Measurements from ENCODE around the gene TRIOBP.
"Not testable (repeated sequence)": the region's sequence is repeated elsewhere in the genome, so short reads cannot be mapped to it uniquely, and the experiment has no call there.

TRIOBP gene

GRCh38 chr22:37690901-37691504 lies 5.8 kb upstream of the TRIOBP start:
- peak; percentile 74 for DNase-seq

GRCh38 chr22:37692627-37693285 lies 4.1 kb upstream of the TRIOBP start:
- no peak for DNase-seq

GRCh38 chr22:37694131-37694530 lies 2.7 kb upstream of the TRIOBP start:
- not testable (repeated sequence) for DNase-seq

GRCh38 chr22:37696260-37696656 lies 590 bp upstream of the TRIOBP start:
- not testable (repeated sequence) for DNase-seq

GRCh38 chr22:37697538-37697835 lies 639 bp downstream of the TRIOBP start:
- DNase-seq = no peak

GRCh38 chr22:37701141-37701786 lies 4.4 kb downstream of the TRIOBP start:
- DNase-seq = peak; percentile 58

GRCh38 chr22:37703906-37704305 lies 7.1 kb downstream of the TRIOBP start:
- DNase-seq = peak; percentile 30

- DNase-seq = no peak
Measured at GRCh38 chr22:37704645-37705044, 7.8 kb downstream of the TRIOBP start.

GRCh38 chr22:37705205-37705604 lies 8.4 kb downstream of the TRIOBP start:
- DNase-seq = no peak

- DNase-seq = no peak
Measured at GRCh38 chr22:37708580-37709444, 12.0 kb downstream of the TRIOBP start.

GRCh38 chr22:37709445-37709765 lies 12.6 kb downstream of the TRIOBP start:
- no peak for DNase-seq

- no peak for DNase-seq
Measured at GRCh38 chr22:37710675-37711074, 13.8 kb downstream of the TRIOBP start.

GRCh38 chr22:37711490-37711889 lies 14.6 kb downstream of the TRIOBP start:
- no peak for DNase-seq

GRCh38 chr22:37713761-37714160 lies 16.9 kb downstream of the TRIOBP start:
- DNase-seq = no peak

- no peak for DNase-seq
Measured at GRCh38 chr22:37714634-37715033, 17.8 kb downstream of the TRIOBP start.

- no peak for DNase-seq
Measured at GRCh38 chr22:37715760-37716159, 18.9 kb downstream of the TRIOBP start.

- no peak for DNase-seq
Measured at GRCh38 chr22:37716708-37717107, 19.9 kb downstream of the TRIOBP start.

GRCh38 chr22:37717235-37717634 lies 20.4 kb downstream of the TRIOBP start:
- DNase-seq = not testable (repeated sequence)

- DNase-seq = not testable (repeated sequence)
Measured at GRCh38 chr22:37717746-37718305, 21.0 kb downstream of the TRIOBP start.

- DNase-seq = no peak
Measured at GRCh38 chr22:37725551-37726240, 28.8 kb downstream of the TRIOBP start.

GRCh38 chr22:37726241-37726887 lies 29.5 kb downstream of the TRIOBP start:
- DNase-seq = no peak

GRCh38 chr22:37728620-37729019 lies 31.8 kb downstream of the TRIOBP start:
- no peak for DNase-seq

All from NCI-H226 (cell line).